B cell (primary cell): Measurements from ENCODE around the gene ELMO1. TPM values are rescaled to one million over a fixed set of nuclear protein-coding genes. Genes with fewer than 3 reads are reported as not detected.

ENCODE experiments used
- ATAC-seq: fragments of 200-7000 bp; cut with Tn5 transposase; one replicate; pipeline ENCODE4 v1.10.0; 2021; ENCODE audit warnings: low read depth, mild to moderate bottlenecking, moderate number of reproducible peaks, moderate library complexity
- CTCF ChIA-PET: fragments of 350-600 bp; sonication (Branson Sonifier 250); formaldehyde crosslinking; loops from one replicate; lab custom pipeline; 2021; ENCODE audit warnings: antibody characterized with exemption, inconsistent platforms; lab: Charles Lee
- POLR2A ChIA-PET: fragments of 350-600 bp; sonication (Branson Sonifier 250); formaldehyde crosslinking; loops from one replicate; lab custom pipeline; 2021; ENCODE audit warnings: antibody characterized with exemption; lab: Charles Lee
- DNase-seq: peaks from one replicate; pipeline ENCODE4 v3.0.0; 2013
- H2AFZ ChIP-seq: 2 replicates; pipeline ENCODE4 v1.6.1; 2012; ENCODE audit warnings: mild to moderate bottlenecking, low read depth, low read length; ENCODE audit not compliant: insufficient read depth, poor library complexity, severe bottlenecking
- H3K27ac ChIP-seq, 2 donors: 1 replicate in 1 of 2; 2 replicates in 1 of 2; pipeline ENCODE4 v1.5.1; 2012 to 2013; ENCODE audit warnings: low read length in 2 of 2, mild to moderate bottlenecking in 2 of 2, moderate library complexity in 1 of 2
- H3K27me3 ChIP-seq, 4 experiments: fragments of 200-600 bp in 1 of 4; sonication (generic) in 1 of 4; replicated peaks in 1 of 4; 1 replicate in 2 of 4; 2 replicates in 2 of 4; pipeline versions ENCODE4 v1.6.1 to v1.7.0; 2013 to 2016; ENCODE audit warnings: low read length in 3 of 4, mild to moderate bottlenecking in 2 of 4, mixed read lengths in 1 of 4, moderate library complexity in 1 of 4; ENCODE audit not compliant: insufficient read depth in 4 of 4, control insufficient read depth in 3 of 4; ENCODE audit errors: control extremely low read depth in 1 of 4
- H3K36me3 ChIP-seq, 2 experiments: replicated peaks in 1 of 2; 1 replicate in 1 of 2; 2 replicates in 1 of 2; pipeline versions ENCODE4 v1.6.1 to v1.7.1; 2013; ENCODE audit warnings: low read length in 1 of 2; ENCODE audit not compliant: insufficient read depth in 2 of 2, control insufficient read depth in 1 of 2; ENCODE audit errors: control extremely low read depth in 1 of 2, extremely low read depth in 1 of 2
- H3K4me1 ChIP-seq, 2 donors: fragments of 200-600 bp in 1 of 2; sonication (generic) in 1 of 2; 1 replicate in 1 of 2; 2 replicates in 1 of 2; pipeline versions ENCODE4 v1.5.1 to v1.6.1; 2013 to 2017; ENCODE audit warnings: low read length in 2 of 2; ENCODE audit not compliant: control insufficient read depth in 2 of 2, insufficient read depth in 2 of 2
- H3K4me2 ChIP-seq: replicated peaks from 2 replicates; pipeline ENCODE3; 2012; ENCODE audit warnings: mild to moderate bottlenecking, low read depth, low read length; ENCODE audit not compliant: poor library complexity, severe bottlenecking
- H3K4me3 ChIP-seq, 5 experiments: fragments of 200-600 bp in 1 of 5; sonication (generic) in 1 of 5; 1 replicate in 3 of 5; 2 replicates in 2 of 5; pipeline versions ENCODE4 v1.5.1 to v1.7.0; 2011 to 2016; ENCODE audit warnings: low read length in 4 of 5, mild to moderate bottlenecking in 4 of 5, low read depth in 2 of 5, control low read depth in 1 of 5, moderate library complexity in 1 of 5; ENCODE audit not compliant: insufficient read depth in 1 of 5; ENCODE audit errors: control extremely low read depth in 1 of 5, extremely low read depth in 1 of 5
- H3K79me2 ChIP-seq: fragments of 200-600 bp; sonication (generic); one replicate; pipeline ENCODE4 v1.6.0; 2016; ENCODE audit warnings: low read length; ENCODE audit not compliant: control insufficient read depth, insufficient read depth
- H3K9ac ChIP-seq: fragments of 200-600 bp; sonication (generic); 2 replicates; pipeline ENCODE4 v1.6.1; 2017; ENCODE audit warnings: mild to moderate bottlenecking, low read length, moderate library complexity
- H3K9me3 ChIP-seq, 3 donors: one replicate each; pipeline versions ENCODE4 v1.6.1 to v1.7.1; 2013; ENCODE audit warnings: low read length in 2 of 3; ENCODE audit not compliant: control insufficient read depth in 2 of 3, insufficient read depth in 1 of 3; ENCODE audit errors: control extremely low read depth in 1 of 3
- H4K20me1 ChIP-seq: 2 replicates; pipeline ENCODE4 v1.6.0; 2012; ENCODE audit warnings: mild to moderate bottlenecking, low read length; ENCODE audit not compliant: insufficient read depth, control insufficient read depth, poor library complexity, severe bottlenecking
- H3K27ac Mint-ChIP-seq: one replicate; pipeline ENCODE4 v1.8.0; 2021; ENCODE audit warnings: mixed read lengths
- H3K27me3 Mint-ChIP-seq: one replicate; pipeline ENCODE4 v1.8.0; 2021; ENCODE audit warnings: mixed read lengths
- H3K4me1 Mint-ChIP-seq: one replicate; pipeline ENCODE4 v1.8.0; 2021; ENCODE audit warnings: mixed read lengths
- H3K4me3 Mint-ChIP-seq: one replicate; pipeline ENCODE4 v1.8.0; 2021; ENCODE audit warnings: mixed read lengths
- H3K9me3 Mint-ChIP-seq: one replicate; pipeline ENCODE4 v1.8.0; 2022; ENCODE audit warnings: mixed read lengths; ENCODE audit not compliant: insufficient read depth
- CTCF ChIP-seq: fragments of 200-600 bp; IDR thresholded peaks from one replicate; pipeline ENCODE4 v1.8.0; 2022; ENCODE audit warnings: antibody characterized with exemption, mild to moderate bottlenecking
- EZH2 ChIP-seq: IDR thresholded peaks from 2 replicates; pipeline ENCODE4 v1.6.1; 2012; ENCODE audit warnings: borderline replicate concordance, low read depth, mild to moderate bottlenecking, moderate library complexity, low read length; ENCODE audit not compliant: insufficient read depth, poor library complexity, severe bottlenecking
- WGBS: methylation state at CpG from one replicate; pipeline ENCODE4 v1.1.5; 2013; ENCODE audit warnings: missing lambda C conversion rate; ENCODE audit not compliant: insufficient coverage; 5-methylcytosine and 5-hydroxymethylcytosine counted together
- intact Hi-C: fragments of 100-400 bp; cut with micrococcal nuclease; formaldehyde crosslinking; loops from one replicate; pipeline ENCODE4 v1.10.0; 2022
- polyA plus RNA-seq: library from polyadenylated mRNA; depleted of rRNA; stranded (reverse); fragments of >200 nt; gene quantifications from 2 replicates; pipeline ENCODE4 v1.2.3, GENCODE V29; 2012
- total RNA-seq, 2 donors: library from RNA; stranded (reverse); fragments of 120-200 nt in 1 of 2; gene quantifications; 1 replicate in 1 of 2; 2 replicates in 1 of 2; pipeline versions ENCODE4 v1.2.3 to v1.2.4, GENCODE V29; 2013 to 2022

Gene ELMO1
- total and polyA plus RNA-seq, 2 donors (not counting 1 experiment from before 2014, with no cell fraction given), result 44.7 to 177 TPM

GRCh38 chr7:37194943-37195342 is 253.7 kb downstream of the ELMO1 start:
- Histone ChIP-seq H2AFZ (no peak overlapping the region), H3K79me2 (no peaks in the 10 kb centered on the region), H3K4me3 (no peak overlapping the region), H4K20me1 (peaks cover 10% of the 10 kb centered on the region), H3K27me3 (no peaks in the 10 kb centered on the region), H3K9ac (no peak overlapping the region), H3K27ac (no peak overlapping the region), H3K9me3 (no peaks in the 10 kb centered on the region), H3K36me3 (peaks cover 5 to 38% of the 10 kb centered on the region in 2 experiments), H3K4me1 (no peaks in the 10 kb centered on the region), H3K4me2 (no peak overlapping the region)
- H3K4me1 Mint-ChIP-seq, result peaks cover 9% of the 10 kb centered on the region
- intact Hi-C loops, result no loop called here
- TF ChIP-seq EZH2, result no peak
- TF ChIP-seq CTCF, result no peak
- no peak for ATAC-seq
- H3K27me3 Mint-ChIP-seq, result no peaks in the 10 kb centered on the region
- no peak overlapping the region for H3K4me3 Mint-ChIP-seq
- WGBS, result 94% methylated on average over 2 of the region's 4 CpGs
- CTCF ChIA-PET, result interaction anchor here (1.1 to 1.7 kb wide), 4 partner anchors 9 to 754 kb away, joined by 3 to 8 read pairs (median 5); no protein-coding TSS in a partner anchor
- POLR2A ChIA-PET, result no interaction called here
- no peaks in the 10 kb centered on the region for H3K9me3 Mint-ChIP-seq
- H3K27ac Mint-ChIP-seq, result no peak overlapping the region
- no peak for DNase-seq

- Mint-ChIP-seq H3K9me3 (no peaks in the 10 kb centered on the region), H3K27ac (no peak overlapping the region), H3K27me3 (no peaks in the 10 kb centered on the region), H3K4me1 (peaks cover under 1% of the 10 kb centered on the region), H3K4me3 (no peak overlapping the region)
- Histone ChIP-seq H3K4me3 (no peak overlapping the region), H4K20me1 (peaks cover 6% of the 10 kb centered on the region), H3K27me3 (no peaks in the 10 kb centered on the region), H3K4me2 (no peak overlapping the region), H2AFZ (no peak overlapping the region), H3K9me3 (no peaks in the 10 kb centered on the region), H3K36me3 (peaks cover 5 to 41% of the 10 kb centered on the region in 2 experiments), H3K79me2 (no peaks in the 10 kb centered on the region), H3K27ac (no peak overlapping the region), H3K4me1 (no peaks in the 10 kb centered on the region), H3K9ac (no peak overlapping the region)
- ATAC-seq (no peak), DNase-seq (no peak)
- TF ChIP-seq EZH2 (no peak), CTCF (no peak)
- intact Hi-C loops, result no loop called here
- POLR2A ChIA-PET, result no interaction called here
- CTCF ChIA-PET, result interaction anchor here (1.3 to 1.7 kb wide), 2 partner anchors 12 to 706 kb away, joined by 7 to 8 read pairs; no protein-coding TSS in a partner anchor
- 100% methylated on average over 1 of the region's 2 CpGs for WGBS
Observed at GRCh38 chr7:37193775-37194135, 254.9 kb downstream of the ELMO1 start.
